ENCODE data around the gene AZGP1. TPM values are rescaled to one million over a fixed set of nuclear protein-coding genes. Genes with fewer than 3 reads are reported as not detected.
"Not testable (repeated sequence)": the region's sequence is repeated elsewhere in the genome, so short reads cannot be mapped to it uniquely, and the experiment has no call there.

AZGP1 gene
- total and polyA plus RNA-seq, 9 donors: 0.34 to 21.3 (median 2.3) TPM

- 75 to 80% (median 77%) methylated on average over 21 of the region's 21 CpGs for WGBS, 3 donors
- H3K27me3 ChIP-seq: no peaks in the 10 kb centered on the region
- no peak for DNase-seq
- no peak for TF ChIP-seq CTCF (IDR thresholded peaks at IDR 0.05)
- no peak for TF ChIP-seq EP300 (IDR thresholded peaks at IDR 0.05)
- no peak for TF ChIP-seq POLR2A (IDR thresholded peaks at IDR 0.05)
- no peaks in the 10 kb centered on the region for H3K36me3 ChIP-seq
- H3K4me3 ChIP-seq: no peak overlapping the region
- H3K27ac ChIP-seq: no peak overlapping the region
- intact Hi-C loops (cut with DNase I): no loop called here
- no peaks in the 10 kb centered on the region for H3K9me3 ChIP-seq
- no peaks in the 10 kb centered on the region for H3K4me1 ChIP-seq (ENCODE audit: insufficient read depth)
Measured at GRCh38 chr7:99992330-99993038, 16.7 kb upstream of the AZGP1 start.

GRCh38 chr7:99991543-99991942, 15.7 kb upstream of the AZGP1 start:
- intact Hi-C loops (cut with DNase I): loop anchor here in 1 of 4 donors (1.0 kb wide), 1 partner anchor 27 kb away; no protein-coding TSS in a partner anchor
- DNase-seq; H3K4me1 ChIP-seq (ENCODE audit: insufficient read depth); H3K4me3 ChIP-seq; H3K27ac ChIP-seq; H3K9me3 ChIP-seq; H3K27me3 ChIP-seq; H3K36me3 ChIP-seq: not testable (repeated sequence)
- WGBS, 3 donors: 50 to 69% (median 68%) methylated on average over 6 of the region's 6 CpGs

DNA sequence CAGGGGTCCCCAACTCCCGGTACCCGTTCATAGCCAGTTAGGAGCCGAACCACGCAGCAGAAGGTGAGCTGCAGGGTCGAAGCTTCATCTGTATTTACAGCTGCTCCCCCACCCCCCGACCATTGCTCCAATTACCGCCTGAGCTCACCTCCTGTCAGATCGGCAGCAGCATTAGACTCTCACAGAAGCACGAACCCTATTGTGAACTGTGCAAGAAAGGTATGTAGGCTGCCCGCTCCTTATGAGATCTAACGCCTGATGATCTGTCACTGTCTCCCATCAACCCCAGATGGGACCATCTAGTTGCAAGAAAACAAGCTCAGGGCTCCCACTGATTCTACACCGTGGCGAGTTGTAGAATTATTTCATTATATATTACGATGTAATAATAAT, 14.6 kb upstream of the AZGP1 start:
- 38 to 44% (median 41%) methylated on average over 14 of the region's 14 CpGs for WGBS, 3 donors
- Histone ChIP-seq H3K4me3 (no peak overlapping the region), H3K27me3 (no peaks in the 10 kb centered on the region), H3K9me3 (no peaks in the 10 kb centered on the region), H3K4me1 (ENCODE audit: insufficient read depth) (no peaks in the 10 kb centered on the region), H3K36me3 (no peaks in the 10 kb centered on the region), H3K27ac (no peak overlapping the region)
- intact Hi-C loops (cut with DNase I): no loop called here
- TF ChIP-seq POLR2A (IDR thresholded peaks at IDR 0.05) (no peak), EP300 (IDR thresholded peaks at IDR 0.05) (no peak), CTCF (IDR thresholded peaks at IDR 0.05) (no peak)
- no peak for DNase-seq

- no peak for TF ChIP-seq CTCF (IDR thresholded peaks at IDR 0.05)
- no peak for TF ChIP-seq POLR2A (IDR thresholded peaks at IDR 0.05)
- no peak for TF ChIP-seq EP300 (IDR thresholded peaks at IDR 0.05)
- Histone ChIP-seq H3K27me3 (no peaks in the 10 kb centered on the region), H3K27ac (no peak overlapping the region), H3K4me1 (ENCODE audit: insufficient read depth) (no peaks in the 10 kb centered on the region), H3K36me3 (no peaks in the 10 kb centered on the region), H3K4me3 (no peak overlapping the region), H3K9me3 (no peaks in the 10 kb centered on the region)
- intact Hi-C loops (cut with DNase I): no loop called here
- no peak for DNase-seq
- WGBS, 3 donors: 74 to 93% (median 81%) methylated on average over 5 of the region's 5 CpGs
Measured at GRCh38 chr7:99987846-99988245, 12.0 kb upstream of the AZGP1 start.

GRCh38 chr7:99987306-99987705, 11.5 kb upstream of the AZGP1 start:
- H3K4me3 ChIP-seq; H3K9me3 ChIP-seq; H3K4me1 ChIP-seq (ENCODE audit: insufficient read depth); DNase-seq; H3K27me3 ChIP-seq; intact Hi-C loops (cut with DNase I); H3K36me3 ChIP-seq; H3K27ac ChIP-seq: not testable (repeated sequence)
- 68 to 71% (median 70%) methylated on average over 13 to 14 of the region's 14 CpGs for WGBS, 3 donors
